HCT116 (cell line): ENCODE measurements around the gene LSAMP. TPM values are rescaled to one million over a fixed set of nuclear protein-coding genes. Genes with fewer than 3 reads are reported as not detected.

Source experiments
- ATAC-seq: fragments of 200-7000 bp; cut with Tn5 transposase; 2 replicates; pipeline ENCODE4 v1.9.1; 2020; ENCODE audit warnings: mild to moderate bottlenecking, moderate library complexity
- BruUV-seq: library from RNA; stranded (reverse); fragments of 400-500 nt; replicated peaks from 2 replicates; lab custom pipeline; 2021; lab: Mats Ljungman, UMichigan
- CTCF ChIA-PET: fragments of 300-600 bp; sonication (Branson Sonifier 250); formaldehyde crosslinking; loops from one replicate; lab custom pipeline; 2021; ENCODE audit warnings: antibody characterized with exemption; lab: Charles Lee
- POLR2A ChIA-PET: fragments of 300-600, 350-600 bp; sonication (Branson Sonifier 250); formaldehyde crosslinking; loops from one replicate; lab custom pipeline; 2021; ENCODE audit warnings: antibody characterized with exemption; lab: Charles Lee
- RAD21 ChIA-PET, 2 experiments: fragments of 300-600 bp; sonication (Branson Sonifier 250); formaldehyde crosslinking; loops; one replicate each; lab custom pipeline; 2023; ENCODE audit warnings: low total read pairs in 2 of 2; ENCODE audit not compliant: uncharacterized antibody in 2 of 2, unreplicated experiment in 2 of 2, low non-redundant PET in 1 of 2; lab: Charles Lee
- DNase-seq: peaks from one replicate; pipeline ENCODE4 v3.0.0-alpha.2; 2010; ENCODE audit warnings: low read depth, low spot score
- H2AFZ ChIP-seq: fragments of 200-600 bp; shearing (Covaris generic), sonication (generic); 2 replicates; pipeline ENCODE4 v1.6.1; 2017; ENCODE audit warnings: low read depth, mixed run types, mixed read lengths, antibody characterized with exemption, low read length; ENCODE audit not compliant: poor library complexity, severe bottlenecking
- H3K27ac ChIP-seq: 2 replicates; pipeline ENCODE4 v1.5.1; 2012; ENCODE audit warnings: low read depth, low read length
- H3K27me3 ChIP-seq: fragments of 200-600 bp; sonication (generic); 2 replicates; pipeline ENCODE4 v1.6.1; 2016; ENCODE audit warnings: mixed run types, low read length, mixed read lengths; ENCODE audit not compliant: insufficient read depth
- H3K36me3 ChIP-seq, 2 experiments: fragments of 200-500 bp in 1 of 2; fragments of 200-600 bp in 1 of 2; sonication (Bioruptor generic) in 1 of 2; sonication (generic) in 1 of 2; 2 replicates each; pipeline versions ENCODE4 v1.5.1 to v1.6.1; 2014 to 2016; ENCODE audit warnings: low read length in 2 of 2, inconsistent platforms in 1 of 2, mixed read lengths in 1 of 2, mixed run types in 1 of 2; ENCODE audit not compliant: insufficient read depth in 2 of 2, control insufficient read depth in 1 of 2
- H3K4me1 ChIP-seq, 2 experiments: fragments of 200-600 bp in 1 of 2; sonication (generic) in 1 of 2; 2 replicates each; pipeline versions ENCODE4 v1.5.1 to v1.6.1; 2012 to 2017; ENCODE audit warnings: low read length in 2 of 2, inconsistent platforms in 1 of 2, mild to moderate bottlenecking in 1 of 2, mixed read lengths in 1 of 2, mixed run types in 1 of 2, moderate library complexity in 1 of 2; ENCODE audit not compliant: insufficient read depth in 2 of 2, control insufficient read depth in 1 of 2
- H3K4me2 ChIP-seq: fragments of 200-600 bp; sonication (generic); 2 replicates; pipeline ENCODE4 v1.6.1; 2017; ENCODE audit warnings: mixed run types, low read length, mixed read lengths
- H3K4me3 ChIP-seq, 2 experiments: fragments of 200-600 bp in 1 of 2; sonication (generic) in 1 of 2; replicated peaks in 1 of 2; 2 replicates each; pipeline ENCODE4 v1.5.1; 2011 to 2016; ENCODE audit warnings: low read length in 2 of 2, control low read depth in 1 of 2, low read depth in 1 of 2, mild to moderate bottlenecking in 1 of 2, mixed read lengths in 1 of 2, mixed run types in 1 of 2
- H3K79me2 ChIP-seq: fragments of 200-600 bp; sonication (generic); 2 replicates; pipeline ENCODE4 v1.6.1; 2017; ENCODE audit warnings: mild to moderate bottlenecking, mixed run types, low read length, moderate library complexity, mixed read lengths; ENCODE audit not compliant: insufficient read depth
- H3K9ac ChIP-seq: fragments of 200-600 bp; sonication (generic); 2 replicates; pipeline ENCODE4 v1.6.1; 2016; ENCODE audit warnings: low read length, mixed read lengths
- H3K9me2 ChIP-seq: fragments of 200-600 bp; sonication (generic), shearing (Covaris generic); 2 replicates; pipeline ENCODE4 v1.6.1; 2017; ENCODE audit warnings: mixed run types, mild to moderate bottlenecking, moderate library complexity; ENCODE audit not compliant: insufficient read depth
- H3K9me3 ChIP-seq, 2 experiments: fragments of 200-500 bp in 1 of 2; fragments of 200-600 bp in 1 of 2; sonication (Bioruptor generic) in 1 of 2; sonication (generic) in 1 of 2; 2 replicates each; pipeline ENCODE4 v1.6.1; 2014 to 2017; ENCODE audit warnings: low read length in 2 of 2, mixed read lengths in 2 of 2, inconsistent platforms in 1 of 2, low read depth in 1 of 2, mild to moderate bottlenecking in 1 of 2, mixed run types in 1 of 2, moderate library complexity in 1 of 2; ENCODE audit not compliant: control insufficient read depth in 1 of 2, insufficient read depth in 1 of 2
- H4K20me1 ChIP-seq: fragments of 200-600 bp; sonication (generic), shearing (Covaris generic); 2 replicates; pipeline ENCODE4 v1.6.1; 2017; ENCODE audit warnings: mixed run types, mild to moderate bottlenecking, moderate library complexity; ENCODE audit not compliant: insufficient read depth
- ATF3 ChIP-seq: IDR thresholded peaks from 2 replicates; pipeline ENCODE4 v1.6.1; 2012
- CBX3 ChIP-seq: IDR thresholded peaks from 2 replicates; pipeline ENCODE4 v1.6.1; 2012; ENCODE audit warnings: low read depth
- CEBPB ChIP-seq: IDR thresholded peaks from 2 replicates; pipeline ENCODE4 v1.6.1; 2012; ENCODE audit warnings: low read depth
- CTCF ChIP-seq, 3 experiments: fragments of 200-600 bp in 1 of 3; sonication (generic) in 1 of 3; IDR thresholded peaks in 2 of 3; conservative IDR thresholded peaks in 1 of 3; 2 replicates each; pipeline ENCODE4 v1.5.1; 2012 to 2017; ENCODE audit warnings: low read depth in 2 of 3, low read length in 2 of 3, antibody characterized with exemption in 1 of 3, borderline replicate concordance in 1 of 3, control low read depth in 1 of 3, mild to moderate bottlenecking in 1 of 3, mixed read lengths in 1 of 3, mixed run types in 1 of 3, moderate library complexity in 1 of 3; ENCODE audit not compliant: insufficient read depth in 1 of 3
- ELF1 ChIP-seq: IDR thresholded peaks from 2 replicates; pipeline ENCODE4 v1.6.1; 2012; ENCODE audit warnings: low read depth, borderline replicate concordance
- EZH2 ChIP-seq: fragments of 200-600 bp; sonication (generic); IDR thresholded peaks from 2 replicates; pipeline ENCODE4 v1.6.1; 2017; ENCODE audit warnings: antibody characterized with exemption, mixed run types
- EZH2phosphoT487 ChIP-seq: fragments of 200-600 bp; IDR thresholded peaks from 2 replicates; pipeline ENCODE4 v1.6.1; 2018; ENCODE audit warnings: antibody characterized with exemption, borderline replicate concordance
- FOSL1 ChIP-seq: IDR thresholded peaks from 2 replicates; pipeline ENCODE4 v1.6.1; 2012; ENCODE audit warnings: low read depth
- MAX ChIP-seq: IDR thresholded peaks from 2 replicates; pipeline ENCODE4 v1.6.1; 2012
- POLR2A ChIP-seq: IDR thresholded peaks from 2 replicates; pipeline ENCODE4 v1.7.0; 2011; ENCODE audit warnings: borderline replicate concordance; ENCODE audit not compliant: insufficient read depth, insufficient read length; ENCODE audit errors: extremely low read depth
- POLR2AphosphoS5 ChIP-seq: IDR thresholded peaks from 2 replicates; pipeline ENCODE4 v1.6.1; 2011; ENCODE audit warnings: mild to moderate bottlenecking, low read depth, low read length, moderate library complexity
- REST ChIP-seq: IDR thresholded peaks from 2 replicates; pipeline ENCODE4 v1.6.1; 2012; ENCODE audit warnings: low read depth
- SP1 ChIP-seq: IDR thresholded peaks from 2 replicates; pipeline ENCODE4 v1.6.1; 2012; ENCODE audit warnings: low read depth
- SRF ChIP-seq: IDR thresholded peaks from 2 replicates; pipeline ENCODE4 v1.6.1; 2012; ENCODE audit warnings: low read depth
- YY1 ChIP-seq: IDR thresholded peaks from 2 replicates; pipeline ENCODE4 v1.6.1; 2011; ENCODE audit warnings: low read length, low read depth, moderate library complexity, mild to moderate bottlenecking; ENCODE audit not compliant: insufficient replicate concordance; ENCODE audit errors: extremely low read depth
- ZBTB33 ChIP-seq: IDR thresholded peaks from 2 replicates; pipeline ENCODE4 v1.6.1; 2011; ENCODE audit warnings: mild to moderate bottlenecking, low read length, moderate library complexity; ENCODE audit not compliant: insufficient replicate concordance; ENCODE audit errors: extremely low read depth
- ZFX ChIP-seq: fragments of 450-650 bp; IDR thresholded peaks from 2 replicates; pipeline ENCODE4 v1.6.1; 2017
- ZNF274 ChIP-seq: fragments of 200-500 bp; sonication (Bioruptor generic); IDR thresholded peaks from 2 replicates; pipeline ENCODE4 v1.6.1; 2014; ENCODE audit warnings: mild to moderate bottlenecking, low read depth, low read length, inconsistent platforms
- intact Hi-C: fragments of 100-400 bp; cut with micrococcal nuclease; formaldehyde crosslinking; loops from 2 replicates; pipeline ENCODE4 v1.10.0; 2022
- total RNA-seq: library from RNA; stranded (reverse); gene quantifications from one replicate; pipeline ENCODE4 v1.2.1, GENCODE V29; 2021; ENCODE audit not compliant: unreplicated experiment

The LSAMP gene
- total RNA-seq, 1 experiment from 2014 or later, result 0.25 TPM

GRCh38 chr3:116148881-116149851, 296.1 kb downstream of the LSAMP start:
- no peak overlapping the region for H3K9ac ChIP-seq
- ATAC-seq (no peak), DNase-seq (no peak)
- H2AFZ ChIP-seq, result no peak overlapping the region
- H3K9me2 ChIP-seq, result no peaks in the 10 kb centered on the region
- POLR2A ChIA-PET, result no interaction called here
- H3K4me1 ChIP-seq, result no peaks in the 10 kb centered on the region
- H4K20me1 ChIP-seq, result no peaks in the 10 kb centered on the region
- BruUV-seq, result no TSS peak
- no peak overlapping the region for H3K4me3 ChIP-seq
- no peaks in the 10 kb centered on the region for H3K27me3 ChIP-seq
- no peak overlapping the region for H3K27ac ChIP-seq
- H3K79me2 ChIP-seq, result no peaks in the 10 kb centered on the region
- no peaks in the 10 kb centered on the region for H3K36me3 ChIP-seq
- intact Hi-C loops, result loop anchor here (10.0 kb wide), 1 partner anchor 306 kb away; no protein-coding TSS in a partner anchor
- H3K9me3 ChIP-seq, result no peaks in the 10 kb centered on the region
- H3K4me2 ChIP-seq, result no peak overlapping the region
- RAD21 ChIA-PET, result no interaction called here
- CTCF ChIA-PET, result no interaction called here
- TF ChIP-seq CTCF (IDR thresholded peaks at IDR 0.05 in 2 of 3, conservative IDR thresholded peaks at IDR 0.05 in 1 of 3; ENCODE audit: borderline replicate concordance in 1 of 3, insufficient read depth in 1 of 3, low read depth in 2 of 3, low read length in 2 of 3), result no peak
- no peak for TF ChIP-seq YY1
- no peak for TF ChIP-seq EZH2
- no peak for TF ChIP-seq ZFX
- TF ChIP-seq SP1, result no peak
- TF ChIP-seq SRF, result no peak
- no peak for TF ChIP-seq FOSL1
- no peak for TF ChIP-seq CEBPB
- TF ChIP-seq REST, result no peak
- TF ChIP-seq POLR2A, result no peak
- no peak for TF ChIP-seq ZNF274
- TF ChIP-seq ELF1, result no peak
- TF ChIP-seq MAX, result no peak
- no peak for TF ChIP-seq POLR2AphosphoS5
- TF ChIP-seq CBX3, result no peak
- TF ChIP-seq ATF3, result no peak
- no peak for TF ChIP-seq ZBTB33
- TF ChIP-seq EZH2phosphoT487, result no peak
